ENCODE results near the gene RPS16.

DNA sequence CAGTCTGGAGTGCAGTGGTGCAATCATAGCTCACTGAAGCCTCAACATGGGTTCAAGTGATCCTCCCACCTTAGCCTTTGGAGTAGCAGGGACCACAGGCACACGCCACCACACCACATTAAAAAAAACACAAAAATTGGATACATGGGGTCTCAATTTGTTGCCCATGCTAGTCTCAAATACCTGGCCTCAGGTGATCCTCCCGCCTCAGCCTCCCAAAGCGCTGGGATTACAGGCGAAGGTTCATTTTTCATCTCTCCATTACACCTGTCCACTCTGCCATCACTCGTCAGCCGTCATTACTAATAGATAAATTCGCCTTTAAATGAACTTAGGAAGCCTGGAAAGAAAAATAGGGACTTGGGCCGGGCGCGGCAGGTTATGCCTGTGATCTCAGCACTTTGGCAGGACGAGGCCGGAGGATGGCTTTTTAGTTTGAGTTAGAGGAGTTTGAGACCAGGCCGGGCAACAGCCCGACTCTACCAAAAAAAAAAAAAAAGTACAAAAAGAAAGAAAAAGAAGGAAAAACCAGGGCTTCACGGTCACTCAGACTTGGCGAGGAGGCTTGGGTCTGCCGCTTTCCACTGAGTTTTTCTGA, 8.9 kb upstream of the RPS16 start:
- TF ChIP-seq, protein P1, sequence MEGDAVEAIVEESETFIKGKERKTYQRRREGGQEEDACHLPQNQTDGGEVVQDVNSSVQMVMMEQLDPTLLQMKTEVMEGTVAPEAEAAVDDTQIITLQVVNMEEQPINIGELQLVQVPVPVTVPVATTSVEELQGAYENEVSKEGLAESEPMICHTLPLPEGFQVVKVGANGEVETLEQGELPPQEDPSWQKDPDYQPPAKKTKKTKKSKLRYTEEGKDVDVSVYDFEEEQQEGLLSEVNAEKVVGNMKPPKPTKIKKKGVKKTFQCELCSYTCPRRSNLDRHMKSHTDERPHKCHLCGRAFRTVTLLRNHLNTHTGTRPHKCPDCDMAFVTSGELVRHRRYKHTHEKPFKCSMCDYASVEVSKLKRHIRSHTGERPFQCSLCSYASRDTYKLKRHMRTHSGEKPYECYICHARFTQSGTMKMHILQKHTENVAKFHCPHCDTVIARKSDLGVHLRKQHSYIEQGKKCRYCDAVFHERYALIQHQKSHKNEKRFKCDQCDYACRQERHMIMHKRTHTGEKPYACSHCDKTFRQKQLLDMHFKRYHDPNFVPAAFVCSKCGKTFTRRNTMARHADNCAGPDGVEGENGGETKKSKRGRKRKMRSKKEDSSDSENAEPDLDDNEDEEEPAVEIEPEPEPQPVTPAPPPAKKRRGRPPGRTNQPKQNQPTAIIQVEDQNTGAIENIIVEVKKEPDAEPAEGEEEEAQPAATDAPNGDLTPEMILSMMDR (IDR thresholded peaks at IDR 0.05; ENCODE audit: poor library complexity), result no peak
- no peak for TF ChIP-seq EZH2phosphoT487 (IDR thresholded peaks at IDR 0.05; ENCODE audit: low read depth, severe bottlenecking, unreplicated experiment)
- TF ChIP-seq EZH2 (IDR thresholded peaks at IDR 0.05; ENCODE audit: borderline replicate concordance), result no peak

All from hepatocyte (in vitro differentiated cells).